HG03342 (cell line): ENCODE results near the gene LGSN.
"Not testable (repeated sequence)": the region's sequence is repeated elsewhere in the genome, so short reads cannot be mapped to it uniquely, and the experiment has no call there.

Experiments used
- ATAC-seq: cut with Tn5 transposase; IDR thresholded peaks from one replicate; pipeline ENCODE4 v1.9.1; 2021; ENCODE audit warnings: mild to moderate bottlenecking, moderate library complexity; ENCODE audit not compliant: unreplicated experiment

Gene LGSN

GRCh38 chr6:63319939-63320338 lies at the start of gene LGSN:
TSS of gene LGSN (minus strand) at chr6:63319983. CDS start at chr6:63319943, 40 bp downstream.
- ATAC-seq, result no peak

DNA sequence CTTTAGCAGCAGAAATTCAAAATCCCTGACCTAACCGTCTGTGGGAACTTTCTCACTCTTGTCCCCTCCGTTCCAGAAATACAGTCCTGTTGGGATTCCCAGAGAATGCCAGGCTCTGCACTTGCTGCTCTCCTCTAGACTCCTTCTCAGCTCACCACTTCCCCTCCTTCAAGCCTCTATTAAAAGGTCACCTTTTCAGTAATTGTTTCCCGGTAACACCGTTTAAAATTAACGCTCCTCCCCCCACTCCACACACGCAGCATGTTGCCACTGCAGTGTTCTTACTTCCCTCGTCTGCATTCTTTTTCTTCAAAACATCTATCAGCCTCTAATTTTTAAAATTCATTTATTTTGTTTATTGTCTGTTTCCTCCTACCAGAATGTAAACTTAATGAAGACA lies 48.6 kb upstream of the LGSN start:
- no peak for ATAC-seq

DNA sequence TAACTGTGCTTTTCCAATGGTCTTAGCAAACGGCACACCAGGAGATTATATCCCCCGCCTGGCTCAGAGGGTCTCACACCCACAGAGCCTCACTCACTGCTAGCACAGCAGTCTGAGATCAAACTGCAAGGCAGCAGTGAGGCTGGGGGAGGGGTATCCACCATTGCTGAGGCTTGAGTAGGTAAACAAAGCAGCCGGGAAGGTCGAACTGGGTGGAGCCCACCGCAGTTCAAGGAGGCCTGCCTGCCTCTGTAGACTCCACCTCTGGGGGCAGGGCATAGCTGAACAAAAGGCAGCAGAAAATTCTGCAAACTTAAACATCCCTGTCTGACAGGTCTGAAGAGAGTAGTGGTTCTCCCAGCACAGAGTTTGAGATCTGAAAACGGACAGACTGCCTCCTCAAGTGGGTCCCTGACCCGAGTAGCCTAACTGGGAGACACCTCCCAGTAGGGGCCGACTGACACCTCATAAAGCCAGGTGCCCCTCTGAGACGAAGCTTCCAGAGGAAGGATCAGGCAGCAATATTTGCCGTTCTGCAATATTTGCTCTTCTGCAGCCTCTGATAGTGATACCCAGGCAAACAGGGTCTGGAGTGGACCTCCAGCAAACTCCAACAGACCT lies 42.8 kb upstream of the LGSN start:
- ATAC-seq, result not testable (repeated sequence)

DNA sequence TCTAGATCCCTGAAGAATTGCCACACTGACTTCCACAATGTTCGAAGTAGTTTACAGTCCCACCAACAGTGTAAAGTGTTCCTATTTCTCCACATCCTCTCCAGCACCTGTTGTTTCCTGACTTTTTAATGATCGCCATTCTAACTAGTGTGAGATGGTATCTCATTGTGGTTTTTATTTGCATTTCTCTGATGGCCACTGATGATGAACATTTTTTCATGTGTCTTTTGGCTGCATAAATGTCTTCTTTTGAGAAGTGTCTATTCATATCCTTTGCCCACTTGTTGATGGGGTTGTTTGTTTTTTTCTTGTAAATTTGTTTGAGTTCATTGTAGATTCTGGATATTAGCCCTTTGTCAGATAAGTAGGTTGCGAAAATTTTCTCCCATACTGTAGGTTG lies 37.6 kb upstream of the LGSN start:
- not testable (repeated sequence) for ATAC-seq

GRCh38 chr6:63355632-63356031 lies 35.8 kb upstream of the LGSN start:
- ATAC-seq, result no peak

DNA sequence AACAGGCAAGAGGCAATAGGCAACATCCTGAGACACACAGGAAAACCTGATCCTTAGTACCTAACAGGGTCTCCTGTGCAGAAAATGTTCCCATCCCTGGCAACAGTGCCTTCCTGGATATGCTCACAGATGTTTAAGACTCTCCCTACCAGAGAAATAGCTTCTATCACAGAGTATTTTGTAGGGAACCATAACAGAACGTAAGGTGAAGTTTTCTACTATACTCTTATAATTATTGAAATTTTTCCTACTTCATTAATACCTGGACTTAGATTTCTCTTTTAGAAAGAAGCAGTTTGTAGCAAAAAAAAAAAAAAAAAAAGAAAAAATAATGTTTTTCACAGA lies 33.5 kb upstream of the LGSN start:
- no peak for ATAC-seq

GRCh38 chr6:63352544-63353285 lies 32.9 kb upstream of the LGSN start:
- peak; percentile 86 for ATAC-seq

- peak; percentile 36 for ATAC-seq
These were observed 32.3 kb upstream of the LGSN start for GRCh38 chr6:63352069-63352543.

DNA sequence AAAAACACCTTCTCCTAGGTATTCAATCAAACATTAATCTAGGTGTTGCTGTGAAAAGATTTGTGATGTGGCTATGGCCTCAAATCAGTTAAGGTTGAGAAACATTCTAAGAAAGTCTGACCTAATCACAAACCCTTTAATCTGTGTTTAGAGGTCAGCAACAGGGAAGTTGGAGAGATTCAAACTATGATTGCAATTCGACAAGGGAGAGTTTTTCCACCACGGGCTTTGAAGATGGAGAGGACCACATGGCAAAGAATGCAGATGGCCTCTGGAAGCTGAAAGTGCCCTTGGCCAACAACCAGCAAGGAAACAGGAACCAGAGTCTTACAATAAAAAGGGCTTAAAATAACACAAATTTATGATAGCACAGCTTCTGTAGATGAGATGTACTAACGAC lies 29.6 kb upstream of the LGSN start:
- no peak for ATAC-seq

GRCh38 chr6:63348836-63349235 lies 29.1 kb upstream of the LGSN start:
- ATAC-seq, result no peak

- no peak for ATAC-seq
These were observed 27.8 kb upstream of the LGSN start for GRCh38 chr6:63347599-63347998.

DNA sequence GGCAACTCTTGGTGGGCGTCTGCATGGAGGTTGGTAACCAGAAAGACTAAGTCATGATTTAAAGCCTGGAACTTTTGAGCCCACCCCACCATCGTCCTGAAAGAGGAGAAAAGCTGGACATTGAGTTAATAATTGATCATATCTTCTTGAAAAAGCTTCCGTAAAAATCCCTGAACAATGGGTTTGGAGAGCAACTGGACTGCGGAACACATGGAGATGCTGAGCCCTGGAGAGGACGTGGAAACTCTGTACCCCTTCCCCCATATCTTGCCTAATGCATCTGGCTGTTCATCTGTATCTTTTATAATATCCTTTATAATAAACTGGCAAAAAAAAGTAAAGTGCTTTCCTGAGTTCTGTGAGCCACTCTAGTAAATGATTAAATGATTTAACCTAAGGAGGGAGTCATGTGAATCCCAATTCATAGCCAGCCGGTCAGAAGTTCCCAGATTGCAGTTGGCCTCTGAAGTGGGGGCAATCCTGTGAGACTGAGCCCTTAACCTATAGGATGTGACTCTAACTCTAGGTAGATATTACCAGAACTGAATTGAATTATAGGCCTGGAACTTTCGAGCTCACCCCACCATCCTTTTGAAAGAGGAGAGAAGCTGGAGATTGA lies 26.5 kb upstream of the LGSN start:
- ATAC-seq, result no peak

- no peak for ATAC-seq
These were observed 20.6 kb upstream of the LGSN start for GRCh38 chr6:63340351-63340750.

GRCh38 chr6:63334652-63335051 lies 14.9 kb upstream of the LGSN start:
- not testable (repeated sequence) for ATAC-seq

DNA sequence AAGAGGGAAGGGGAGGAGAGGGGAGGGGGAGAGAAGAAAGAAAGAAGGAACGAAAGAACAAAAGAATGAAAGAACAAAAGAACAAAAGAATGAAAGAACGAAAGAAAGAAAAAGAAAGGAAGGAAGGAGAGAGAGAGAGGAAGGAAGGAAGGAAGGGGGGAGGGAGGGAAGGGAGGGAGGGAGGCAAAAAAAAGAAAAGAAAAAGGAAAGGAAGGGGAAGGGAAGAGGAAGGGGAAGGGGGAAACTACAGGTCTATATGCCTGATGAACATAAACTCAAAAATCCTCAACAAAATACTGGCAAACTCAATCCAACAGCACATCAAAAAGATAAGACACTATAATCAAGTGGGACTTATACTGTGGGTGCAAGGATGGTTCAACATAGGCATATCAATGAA lies 13.7 kb upstream of the LGSN start:
- ATAC-seq, result no peak

- ATAC-seq, result not testable (repeated sequence)
These were observed 6.8 kb upstream of the LGSN start for GRCh38 chr6:63326630-63327029.

DNA sequence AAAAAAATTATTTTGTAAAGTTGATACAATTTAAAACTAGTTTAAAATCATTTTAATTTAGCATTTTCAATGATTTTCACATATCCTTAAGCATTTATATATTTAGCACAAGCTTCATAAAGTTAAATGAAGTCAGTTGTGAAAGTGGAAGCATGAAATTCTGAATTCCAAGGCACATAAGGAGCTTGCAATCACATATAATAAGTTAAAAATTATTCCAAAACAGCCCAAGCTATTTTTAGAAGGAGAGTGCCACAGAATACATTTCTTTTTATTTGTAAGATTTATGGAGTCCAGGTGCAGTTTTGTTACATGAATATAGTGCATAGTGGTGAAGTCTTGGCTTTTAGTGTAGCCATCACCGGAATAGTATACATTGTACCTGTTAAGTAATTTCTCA lies 3.2 kb upstream of the LGSN start:
- ATAC-seq, result no peak

DNA sequence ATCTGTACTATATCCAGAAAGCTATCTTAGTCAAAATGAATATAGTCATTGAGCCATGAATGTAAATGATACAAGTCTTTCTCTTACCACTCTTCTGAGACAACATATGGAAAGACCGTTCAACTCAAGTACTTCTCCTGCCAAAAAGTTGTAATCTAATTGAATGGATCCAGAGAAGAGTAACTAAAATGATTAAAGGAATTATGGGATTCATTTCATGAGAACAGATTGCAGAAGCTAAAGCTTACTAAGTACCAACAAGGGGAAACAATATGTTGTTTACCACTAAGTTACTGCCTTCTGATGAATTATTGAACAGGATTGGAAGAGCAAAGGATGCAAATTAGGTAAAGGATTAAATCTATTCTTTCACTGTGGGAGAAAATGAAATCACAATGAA lies 2.0 kb upstream of the LGSN start:
- ATAC-seq, result no peak

- no peak for ATAC-seq
These were observed 2.1 kb downstream of the LGSN start for GRCh38 chr6:63317641-63318040.

DNA sequence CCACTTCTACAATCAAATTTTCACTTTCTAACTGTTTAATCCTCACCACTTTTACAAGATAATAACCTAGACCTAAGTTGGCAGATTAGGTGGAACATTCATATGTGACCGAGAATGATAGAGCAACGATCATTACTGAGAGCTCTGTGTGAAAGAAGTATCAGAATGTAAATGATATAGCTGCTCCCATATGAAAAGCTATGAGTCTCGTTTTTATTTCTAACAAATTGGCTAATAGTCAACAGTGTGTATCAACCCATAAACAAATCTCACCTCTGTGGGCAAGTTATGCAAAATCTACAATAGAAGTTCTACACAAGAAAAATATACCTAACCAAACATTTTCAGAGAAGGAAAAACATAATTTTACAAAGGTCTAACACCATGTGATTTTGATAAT lies 3.7 kb downstream of the LGSN start:
- ATAC-seq, result peak; percentile 53

- ATAC-seq, result no peak
These were observed 6.7 kb downstream of the LGSN start for GRCh38 chr6:63313111-63313510.

DNA sequence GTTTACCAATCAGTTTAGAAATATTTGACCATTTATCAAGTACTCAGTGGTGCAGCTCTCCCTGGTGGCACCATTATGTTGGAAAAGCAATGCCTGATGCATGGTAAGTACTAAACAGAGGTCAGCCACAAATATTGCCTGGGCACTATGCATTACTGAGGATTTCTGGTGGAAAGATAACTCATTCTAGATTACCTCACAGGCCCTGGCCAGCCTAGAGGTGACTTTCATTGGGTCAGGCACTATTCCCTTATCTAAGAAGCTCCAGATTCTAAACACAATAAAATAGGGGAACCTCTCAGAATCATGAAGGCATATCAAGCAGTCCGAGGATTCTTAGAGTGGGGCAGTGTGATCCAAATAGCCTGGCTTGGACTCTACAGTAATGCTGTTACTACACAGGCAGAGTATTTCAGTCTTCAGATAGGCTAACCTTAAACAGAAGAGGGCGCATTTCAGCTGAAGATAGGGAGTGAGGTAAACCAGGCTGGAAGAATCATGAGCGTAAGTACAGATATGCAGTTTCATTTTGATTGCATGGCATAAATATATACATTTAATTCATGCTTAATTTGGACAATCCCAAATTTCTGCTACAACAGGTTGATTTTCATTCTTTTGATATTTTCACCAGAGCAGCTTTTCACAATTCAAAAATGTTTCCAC lies 12.1 kb downstream of the LGSN start:
- peak; percentile 94 for ATAC-seq
